Endothelial cell (in vitro differentiated cells): ENCODE results near the gene AK8. TPM values are rescaled to one million over a fixed set of nuclear protein-coding genes. Genes with fewer than 3 reads are reported as not detected.

Experiments used
- DNase-seq: peaks from one replicate; pipeline ENCODE4 v3.0.0; 2021; ENCODE audit warnings: low spot score
- H3K27ac Mint-ChIP-seq: one replicate; pipeline ENCODE4 v1.8.0; 2021; ENCODE audit warnings: mixed read lengths, inconsistent platforms; ENCODE audit not compliant: unreplicated experiment
- H3K27me3 Mint-ChIP-seq: one replicate; pipeline ENCODE4 v1.8.0; 2021; ENCODE audit warnings: mild to moderate bottlenecking, moderate library complexity, mixed read lengths, inconsistent platforms; ENCODE audit not compliant: unreplicated experiment
- H3K36me3 Mint-ChIP-seq: one replicate; pipeline ENCODE4 v1.8.0; 2021; ENCODE audit warnings: mild to moderate bottlenecking, low read depth, mixed read lengths, inconsistent platforms; ENCODE audit not compliant: unreplicated experiment
- H3K4me1 Mint-ChIP-seq: one replicate; pipeline ENCODE4 v1.8.0; 2021; ENCODE audit warnings: mild to moderate bottlenecking, mixed read lengths, inconsistent platforms; ENCODE audit not compliant: unreplicated experiment
- H3K4me3 Mint-ChIP-seq: one replicate; pipeline ENCODE4 v1.8.0; 2021; ENCODE audit warnings: mild to moderate bottlenecking, mixed read lengths, inconsistent platforms; ENCODE audit not compliant: unreplicated experiment
- H3K9me3 Mint-ChIP-seq: one replicate; pipeline ENCODE4 v1.8.0; 2021; ENCODE audit warnings: mixed read lengths, inconsistent platforms; ENCODE audit not compliant: unreplicated experiment
- CTCF ChIP-seq: fragments of 200-600 bp; sonication (generic); IDR thresholded peaks from one replicate; pipeline ENCODE4 v1.5.0; 2021; ENCODE audit warnings: antibody characterized with exemption; ENCODE audit not compliant: unreplicated experiment
- total RNA-seq: library from RNA; stranded (reverse); fragmentation: NEBNext Ultra II Directional; extraction: Animal tissue kit (Norgen Biotek cat#: 25700); gene quantifications from one replicate; pipeline ENCODE4 v1.2.1, GENCODE V29; 2021; ENCODE audit not compliant: unreplicated experiment

Gene AK8
- total RNA-seq, 1 donor from 2014 or later = 2.0 TPM

- H3K27ac Mint-ChIP-seq = no peak overlapping the region
- TF ChIP-seq CTCF = no peak
- no peaks in the 10 kb centered on the region for H3K27me3 Mint-ChIP-seq
- H3K36me3 Mint-ChIP-seq = no peaks in the 10 kb centered on the region
- no peak overlapping the region for H3K4me3 Mint-ChIP-seq
- H3K9me3 Mint-ChIP-seq = no peaks in the 10 kb centered on the region
- no peak for DNase-seq
- H3K4me1 Mint-ChIP-seq = peaks cover 4% of the 10 kb centered on the region
These were observed 144.7 kb downstream of the AK8 start for GRCh38 chr9:132733260-132733815.

DNA sequence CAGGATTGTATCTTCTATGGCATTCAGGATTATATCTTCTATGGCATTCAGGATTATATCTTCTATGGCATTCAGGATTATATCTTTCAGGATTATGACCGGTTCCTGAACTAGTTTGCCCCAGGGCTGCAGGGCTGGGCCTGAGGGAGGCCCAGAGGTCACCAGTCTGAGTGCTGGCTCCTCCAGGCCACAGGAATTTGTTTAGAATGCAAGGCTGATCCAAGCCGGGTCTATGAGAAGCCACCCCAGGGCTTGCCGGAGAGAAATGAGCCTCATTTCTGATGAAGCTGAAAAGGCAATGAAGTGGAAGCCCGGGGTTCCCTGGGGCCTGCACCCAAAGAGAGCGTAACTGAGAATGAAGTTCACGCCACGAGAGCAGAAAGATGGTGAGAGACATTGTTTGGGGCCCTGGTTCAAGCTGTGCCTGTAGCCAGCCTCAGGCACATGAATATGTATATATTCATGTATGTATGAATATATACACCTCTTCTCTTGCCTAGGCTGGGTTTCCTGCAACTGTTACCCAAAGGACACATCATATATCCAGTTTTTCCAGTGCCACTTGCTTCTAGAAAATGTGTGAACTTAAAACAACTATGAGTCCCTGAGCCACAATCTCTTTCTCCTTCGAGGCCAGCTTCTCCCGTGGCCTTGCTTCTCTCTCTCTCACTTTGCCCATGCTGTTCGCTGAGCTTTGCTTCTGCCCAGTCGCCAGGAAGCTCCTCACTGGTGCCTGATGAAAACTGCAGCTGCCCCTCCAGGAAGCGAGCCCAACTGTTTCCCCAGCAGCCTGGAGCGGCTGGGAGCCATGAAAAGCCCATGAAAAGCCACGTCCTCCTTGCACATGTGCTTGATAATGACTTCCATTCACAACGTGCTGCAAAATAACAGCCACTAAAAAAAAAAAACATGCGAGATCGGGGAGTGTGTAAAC is 145.5 kb downstream of the AK8 start:
- H3K27ac Mint-ChIP-seq = no peak overlapping the region
- H3K9me3 Mint-ChIP-seq = no peaks in the 10 kb centered on the region
- H3K4me1 Mint-ChIP-seq = peaks cover 6% of the 10 kb centered on the region
- TF ChIP-seq CTCF = no peak
- H3K27me3 Mint-ChIP-seq = peaks cover 3% of the 10 kb centered on the region
- no peak for DNase-seq
- H3K36me3 Mint-ChIP-seq = no peaks in the 10 kb centered on the region
- H3K4me3 Mint-ChIP-seq = no peak overlapping the region

- DNase-seq = no peak
- Mint-ChIP-seq H3K27ac (no peak overlapping the region), H3K9me3 (no peaks in the 10 kb centered on the region), H3K27me3 (peaks cover 4% of the 10 kb centered on the region), H3K4me1 (peaks cover 13% of the 10 kb centered on the region), H3K4me3 (no peak overlapping the region), H3K36me3 (no peaks in the 10 kb centered on the region)
- no peak for TF ChIP-seq CTCF
These were observed 146.9 kb downstream of the AK8 start for GRCh38 chr9:132731230-132731629.

GRCh38 chr9:132730054-132731033 is 147.7 kb downstream of the AK8 start:
- Mint-ChIP-seq H3K4me1 (peaks cover 13% of the 10 kb centered on the region), H3K27ac (no peak overlapping the region), H3K9me3 (no peaks in the 10 kb centered on the region), H3K4me3 (no peak overlapping the region), H3K36me3 (no peaks in the 10 kb centered on the region), H3K27me3 (peaks cover 5% of the 10 kb centered on the region)
- DNase-seq = no peak
- TF ChIP-seq CTCF = no peak
